ENCODE measurements around the gene CAPN15. TPM values are rescaled to one million over a fixed set of nuclear protein-coding genes. Genes with fewer than 3 reads are reported as not detected.

Gene CAPN15
- polyA plus RNA-seq, 1 of the 3 experiments (the other 2 are of a cell fraction) = 22.9 TPM

DNA sequence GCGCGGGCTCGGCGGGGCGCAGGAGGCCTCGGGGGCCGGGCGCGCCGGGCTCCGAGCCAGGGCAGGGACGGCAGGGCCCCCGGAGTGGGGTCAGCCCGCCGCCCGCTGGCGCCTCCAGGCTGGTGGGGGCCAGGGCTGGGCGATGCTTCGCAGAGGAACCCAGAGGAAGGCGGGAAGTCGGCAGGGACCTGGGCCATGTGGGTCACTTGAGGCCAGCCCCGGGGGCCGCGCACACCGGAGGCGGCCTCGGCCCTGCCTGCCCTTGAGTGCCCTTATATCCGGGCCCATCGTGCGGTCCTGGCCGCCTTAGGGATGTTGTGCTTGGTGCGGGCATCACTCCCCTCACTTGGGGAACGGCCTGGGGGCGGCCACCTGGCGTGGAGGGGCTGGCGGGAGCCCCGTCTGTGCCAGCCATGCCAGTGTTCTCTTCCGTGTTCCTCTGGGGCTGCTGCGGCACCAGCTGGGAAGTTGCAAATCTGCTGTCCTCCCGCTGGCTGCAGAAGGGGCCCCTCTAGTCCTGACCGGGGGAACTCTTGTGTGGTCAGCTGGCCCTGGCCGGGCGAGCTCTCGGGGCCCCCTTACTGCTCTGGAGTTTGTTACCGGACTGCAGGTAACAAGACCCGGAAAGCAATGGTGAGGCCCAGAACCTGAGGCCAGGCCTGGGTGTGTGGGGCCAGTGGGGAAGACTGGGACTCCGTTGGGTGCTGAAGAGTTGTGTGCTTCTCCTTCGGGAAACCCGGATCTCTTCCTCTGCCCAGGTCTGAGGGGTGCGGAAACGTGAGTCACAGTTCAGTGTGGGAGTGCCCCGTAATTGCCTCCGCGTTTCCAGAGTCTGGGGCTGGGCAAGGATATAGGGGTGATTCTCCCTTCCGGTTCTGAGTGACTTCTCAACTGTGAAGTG is 849 bp downstream of the CAPN15 start:
- peak; percentile 76 for DNase-seq
- 2% methylated on average over 19 of the region's 55 CpGs for WGBS (ENCODE audit: low lambda C conversion rate)
- TF ChIP-seq ELF1 (IDR thresholded peaks at IDR 0.05) = peak; percentile 35
- TF ChIP-seq, protein P1, sequence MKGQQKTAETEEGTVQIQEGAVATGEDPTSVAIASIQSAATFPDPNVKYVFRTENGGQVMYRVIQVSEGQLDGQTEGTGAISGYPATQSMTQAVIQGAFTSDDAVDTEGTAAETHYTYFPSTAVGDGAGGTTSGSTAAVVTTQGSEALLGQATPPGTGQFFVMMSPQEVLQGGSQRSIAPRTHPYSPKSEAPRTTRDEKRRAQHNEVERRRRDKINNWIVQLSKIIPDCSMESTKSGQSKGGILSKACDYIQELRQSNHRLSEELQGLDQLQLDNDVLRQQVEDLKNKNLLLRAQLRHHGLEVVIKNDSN (IDR thresholded peaks at IDR 0.05; ENCODE audit: borderline replicate concordance, low read depth) = no peak
- no peak for TF ChIP-seq SIN3A (IDR thresholded peaks at IDR 0.05; ENCODE audit: borderline replicate concordance, low read depth, low read length)
- no peak for TF ChIP-seq FOXJ3 (CRISPR knock-in tag; IDR thresholded peaks at IDR 0.05)
- no peak for TF ChIP-seq RAD21 (IDR thresholded peaks at IDR 0.05; ENCODE audit: low read length)
- TF ChIP-seq CHD2 (IDR thresholded peaks at IDR 0.05; ENCODE audit: low read length, partially characterized antibody) = no peak
- no peak for TF ChIP-seq RFX5 (IDR thresholded peaks at IDR 0.05; ENCODE audit: low read length)
- 0 out of 2 replicates have a peak, but pooled peaks have one; percentile 14 for TF ChIP-seq YY1 (IDR thresholded peaks at IDR 0.05; ENCODE audit: low read depth)
- TF ChIP-seq, protein P2, sequence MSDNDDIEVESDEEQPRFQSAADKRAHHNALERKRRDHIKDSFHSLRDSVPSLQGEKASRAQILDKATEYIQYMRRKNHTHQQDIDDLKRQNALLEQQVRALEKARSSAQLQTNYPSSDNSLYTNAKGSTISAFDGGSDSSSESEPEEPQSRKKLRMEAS (IDR thresholded peaks at IDR 0.05; ENCODE audit: low read depth) = peak; percentile 49; the same call in 1 of the 2 replicates
- peak; percentile 33; the same call in 1 of the 2 replicates for TF ChIP-seq MXI1 (IDR thresholded peaks at IDR 0.05; ENCODE audit: low read depth, low read length)
- no peak for TF ChIP-seq NRF1 (IDR thresholded peaks at IDR 0.05; ENCODE audit: low read depth, low read length)
- TF ChIP-seq, protein P3, sequence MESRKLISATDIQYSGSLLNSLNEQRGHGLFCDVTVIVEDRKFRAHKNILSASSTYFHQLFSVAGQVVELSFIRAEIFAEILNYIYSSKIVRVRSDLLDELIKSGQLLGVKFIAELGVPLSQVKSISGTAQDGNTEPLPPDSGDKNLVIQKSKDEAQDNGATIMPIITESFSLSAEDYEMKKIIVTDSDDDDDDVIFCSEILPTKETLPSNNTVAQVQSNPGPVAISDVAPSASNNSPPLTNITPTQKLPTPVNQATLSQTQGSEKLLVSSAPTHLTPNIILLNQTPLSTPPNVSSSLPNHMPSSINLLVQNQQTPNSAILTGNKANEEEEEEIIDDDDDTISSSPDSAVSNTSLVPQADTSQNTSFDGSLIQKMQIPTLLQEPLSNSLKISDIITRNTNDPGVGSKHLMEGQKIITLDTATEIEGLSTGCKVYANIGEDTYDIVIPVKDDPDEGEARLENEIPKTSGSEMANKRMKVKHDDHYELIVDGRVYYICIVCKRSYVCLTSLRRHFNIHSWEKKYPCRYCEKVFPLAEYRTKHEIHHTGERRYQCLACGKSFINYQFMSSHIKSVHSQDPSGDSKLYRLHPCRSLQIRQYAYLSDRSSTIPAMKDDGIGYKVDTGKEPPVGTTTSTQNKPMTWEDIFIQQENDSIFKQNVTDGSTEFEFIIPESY (IDR thresholded peaks at IDR 0.05; ENCODE audit: borderline replicate concordance, low read depth) = no peak
- no peak for TF ChIP-seq GATA2 (CRISPR knock-in tag; IDR thresholded peaks at IDR 0.05)
- TF ChIP-seq NFIC (IDR thresholded peaks at IDR 0.05; ENCODE audit: borderline replicate concordance) = no peak
- TF ChIP-seq TAF1 (IDR thresholded peaks at IDR 0.05; ENCODE audit: borderline replicate concordance, low read depth, low read length) = no peak
- TF ChIP-seq EZH2phosphoT487 (IDR thresholded peaks at IDR 0.05; ENCODE audit: borderline replicate concordance, low read depth) = no peak
- no peak for TF ChIP-seq EP300 (IDR thresholded peaks at IDR 0.05; ENCODE audit: borderline replicate concordance in 1 of 2, low read depth in 1 of 2, low read length in 1 of 2)
- no peak; the same call in 1 of the 2 replicates for TF ChIP-seq RXRA (IDR thresholded peaks at IDR 0.05; ENCODE audit: borderline replicate concordance, low read depth)
- no peak for TF ChIP-seq GABPA (IDR thresholded peaks at IDR 0.05; ENCODE audit: low read depth)
- TF ChIP-seq SMC3 (IDR thresholded peaks at IDR 0.05; ENCODE audit: low read depth, low read length) = no peak
- TF ChIP-seq TCF12 (IDR thresholded peaks at IDR 0.05) = no peak
- TF ChIP-seq, protein P4, sequence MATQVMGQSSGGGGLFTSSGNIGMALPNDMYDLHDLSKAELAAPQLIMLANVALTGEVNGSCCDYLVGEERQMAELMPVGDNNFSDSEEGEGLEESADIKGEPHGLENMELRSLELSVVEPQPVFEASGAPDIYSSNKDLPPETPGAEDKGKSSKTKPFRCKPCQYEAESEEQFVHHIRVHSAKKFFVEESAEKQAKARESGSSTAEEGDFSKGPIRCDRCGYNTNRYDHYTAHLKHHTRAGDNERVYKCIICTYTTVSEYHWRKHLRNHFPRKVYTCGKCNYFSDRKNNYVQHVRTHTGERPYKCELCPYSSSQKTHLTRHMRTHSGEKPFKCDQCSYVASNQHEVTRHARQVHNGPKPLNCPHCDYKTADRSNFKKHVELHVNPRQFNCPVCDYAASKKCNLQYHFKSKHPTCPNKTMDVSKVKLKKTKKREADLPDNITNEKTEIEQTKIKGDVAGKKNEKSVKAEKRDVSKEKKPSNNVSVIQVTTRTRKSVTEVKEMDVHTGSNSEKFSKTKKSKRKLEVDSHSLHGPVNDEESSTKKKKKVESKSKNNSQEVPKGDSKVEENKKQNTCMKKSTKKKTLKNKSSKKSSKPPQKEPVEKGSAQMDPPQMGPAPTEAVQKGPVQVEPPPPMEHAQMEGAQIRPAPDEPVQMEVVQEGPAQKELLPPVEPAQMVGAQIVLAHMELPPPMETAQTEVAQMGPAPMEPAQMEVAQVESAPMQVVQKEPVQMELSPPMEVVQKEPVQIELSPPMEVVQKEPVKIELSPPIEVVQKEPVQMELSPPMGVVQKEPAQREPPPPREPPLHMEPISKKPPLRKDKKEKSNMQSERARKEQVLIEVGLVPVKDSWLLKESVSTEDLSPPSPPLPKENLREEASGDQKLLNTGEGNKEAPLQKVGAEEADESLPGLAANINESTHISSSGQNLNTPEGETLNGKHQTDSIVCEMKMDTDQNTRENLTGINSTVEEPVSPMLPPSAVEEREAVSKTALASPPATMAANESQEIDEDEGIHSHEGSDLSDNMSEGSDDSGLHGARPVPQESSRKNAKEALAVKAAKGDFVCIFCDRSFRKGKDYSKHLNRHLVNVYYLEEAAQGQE (IDR thresholded peaks at IDR 0.05; ENCODE audit: low read depth, low read length) = no peak
- TF ChIP-seq FOXM1 (IDR thresholded peaks at IDR 0.05; ENCODE audit: low read depth) = no peak
- TF ChIP-seq, protein P5, sequence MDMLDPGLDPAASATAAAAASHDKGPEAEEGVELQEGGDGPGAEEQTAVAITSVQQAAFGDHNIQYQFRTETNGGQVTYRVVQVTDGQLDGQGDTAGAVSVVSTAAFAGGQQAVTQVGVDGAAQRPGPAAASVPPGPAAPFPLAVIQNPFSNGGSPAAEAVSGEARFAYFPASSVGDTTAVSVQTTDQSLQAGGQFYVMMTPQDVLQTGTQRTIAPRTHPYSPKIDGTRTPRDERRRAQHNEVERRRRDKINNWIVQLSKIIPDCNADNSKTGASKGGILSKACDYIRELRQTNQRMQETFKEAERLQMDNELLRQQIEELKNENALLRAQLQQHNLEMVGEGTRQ (IDR thresholded peaks at IDR 0.05; ENCODE audit: borderline replicate concordance, low read depth, low read length) = no peak
- TF ChIP-seq FOSL2 (IDR thresholded peaks at IDR 0.05; ENCODE audit: borderline replicate concordance, low read depth) = peak; percentile 57; the same call in 1 of the 2 replicates
- TF ChIP-seq RCOR1 (IDR thresholded peaks at IDR 0.05; ENCODE audit: low read length) = no peak

More for the DNA sequence above, 849 bp downstream of the CAPN15 start:
- ChIA-PET CTCF (interaction anchor here (0.8 to 1.1 kb wide), 3 partner anchors 12 to 120 kb away, joined by 3 to 4 read pairs (median 3); no protein-coding TSS in a partner anchor), POLR2A (interaction anchor here (1.2 kb wide), 1 partner anchor 37 kb away, joined by 5 read pairs; no protein-coding TSS in a partner anchor)
- H3K36me3 ChIP-seq (replicated peaks in 1 of 2; ENCODE audit: control insufficient read depth in 1 of 2, insufficient read depth in 2 of 2, low read length in 1 of 2) = peaks cover 0 to 7% of the 10 kb centered on the region in 2 experiments
- no peaks in the 10 kb centered on the region for H3K27me3 ChIP-seq (ENCODE audit: insufficient read depth)
- peaks cover 26% of the 10 kb centered on the region for H3F3A ChIP-seq (replicated peaks; ENCODE audit: insufficient read depth)
- H3K9ac ChIP-seq = peak overlapping the region; percentile 87
- peaks cover 11 to 25% of the 10 kb centered on the region in 2 experiments; a peak in 3 of 4 replicates for H3K4me1 ChIP-seq (ENCODE audit: control insufficient read depth in 1 of 2, insufficient read depth in 2 of 2, low read depth in 1 of 2, low read length in 1 of 2)
- H2AFZ ChIP-seq (ENCODE audit: low read depth) = no peak overlapping the region
- H3K4me3 ChIP-seq (ENCODE audit: low read depth in 2 of 2, low read length in 1 of 2) = peak overlapping the region; percentile 83 to 95
- peak overlapping the region; percentile 70 to 78 for H3K27ac ChIP-seq (ENCODE audit: low read depth in 2 of 2, low read length in 1 of 2)
- H4K20me1 ChIP-seq (ENCODE audit: insufficient read depth) = peaks cover 61% of the 10 kb centered on the region
- H3K4me2 ChIP-seq = peak overlapping the region; percentile 100
- no peaks in the 10 kb centered on the region for H3K9me3 ChIP-seq
- no peaks in the 10 kb centered on the region for H3K9me2 ChIP-seq
- peaks cover 72% of the 10 kb centered on the region for H3K79me2 ChIP-seq (ENCODE audit: insufficient read depth)

Data from SK-N-SH (cell line).